ENCODE results near the gene IL11.

IL11 gene

GRCh38 chr19:55354698-55355212 lies 15.5 kb downstream of the IL11 start, which contains the start of gene COX6B2:
Gene COX6B2 (minus strand): TSS chr19:55354719. CDS start chr19:55354521, 198 bp downstream.
- peaks cover 4% of the 10 kb centered on the region for H3K4me1 Mint-ChIP-seq
- peak within 1 kb of the TSS; percentile 74 to 81 (median 79) for H3K4me3 Mint-ChIP-seq
- H3K36me3 Mint-ChIP-seq (ENCODE audit: low read depth) = no peaks in the 10 kb centered on the region
- no peaks in the 10 kb centered on the region for H3K9me3 Mint-ChIP-seq
- peaks cover 78% of the 10 kb centered on the region for H3K27me3 Mint-ChIP-seq (ENCODE audit: low read depth)
- H3K27ac Mint-ChIP-seq = peak within 1 kb of the TSS in 2 of 3 experiments; percentile 44 to 57
- TF ChIP-seq, protein P1, sequence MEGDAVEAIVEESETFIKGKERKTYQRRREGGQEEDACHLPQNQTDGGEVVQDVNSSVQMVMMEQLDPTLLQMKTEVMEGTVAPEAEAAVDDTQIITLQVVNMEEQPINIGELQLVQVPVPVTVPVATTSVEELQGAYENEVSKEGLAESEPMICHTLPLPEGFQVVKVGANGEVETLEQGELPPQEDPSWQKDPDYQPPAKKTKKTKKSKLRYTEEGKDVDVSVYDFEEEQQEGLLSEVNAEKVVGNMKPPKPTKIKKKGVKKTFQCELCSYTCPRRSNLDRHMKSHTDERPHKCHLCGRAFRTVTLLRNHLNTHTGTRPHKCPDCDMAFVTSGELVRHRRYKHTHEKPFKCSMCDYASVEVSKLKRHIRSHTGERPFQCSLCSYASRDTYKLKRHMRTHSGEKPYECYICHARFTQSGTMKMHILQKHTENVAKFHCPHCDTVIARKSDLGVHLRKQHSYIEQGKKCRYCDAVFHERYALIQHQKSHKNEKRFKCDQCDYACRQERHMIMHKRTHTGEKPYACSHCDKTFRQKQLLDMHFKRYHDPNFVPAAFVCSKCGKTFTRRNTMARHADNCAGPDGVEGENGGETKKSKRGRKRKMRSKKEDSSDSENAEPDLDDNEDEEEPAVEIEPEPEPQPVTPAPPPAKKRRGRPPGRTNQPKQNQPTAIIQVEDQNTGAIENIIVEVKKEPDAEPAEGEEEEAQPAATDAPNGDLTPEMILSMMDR (IDR thresholded peaks at IDR 0.05; ENCODE audit: unreplicated experiment in 3 of 3) = no peak

DNA sequence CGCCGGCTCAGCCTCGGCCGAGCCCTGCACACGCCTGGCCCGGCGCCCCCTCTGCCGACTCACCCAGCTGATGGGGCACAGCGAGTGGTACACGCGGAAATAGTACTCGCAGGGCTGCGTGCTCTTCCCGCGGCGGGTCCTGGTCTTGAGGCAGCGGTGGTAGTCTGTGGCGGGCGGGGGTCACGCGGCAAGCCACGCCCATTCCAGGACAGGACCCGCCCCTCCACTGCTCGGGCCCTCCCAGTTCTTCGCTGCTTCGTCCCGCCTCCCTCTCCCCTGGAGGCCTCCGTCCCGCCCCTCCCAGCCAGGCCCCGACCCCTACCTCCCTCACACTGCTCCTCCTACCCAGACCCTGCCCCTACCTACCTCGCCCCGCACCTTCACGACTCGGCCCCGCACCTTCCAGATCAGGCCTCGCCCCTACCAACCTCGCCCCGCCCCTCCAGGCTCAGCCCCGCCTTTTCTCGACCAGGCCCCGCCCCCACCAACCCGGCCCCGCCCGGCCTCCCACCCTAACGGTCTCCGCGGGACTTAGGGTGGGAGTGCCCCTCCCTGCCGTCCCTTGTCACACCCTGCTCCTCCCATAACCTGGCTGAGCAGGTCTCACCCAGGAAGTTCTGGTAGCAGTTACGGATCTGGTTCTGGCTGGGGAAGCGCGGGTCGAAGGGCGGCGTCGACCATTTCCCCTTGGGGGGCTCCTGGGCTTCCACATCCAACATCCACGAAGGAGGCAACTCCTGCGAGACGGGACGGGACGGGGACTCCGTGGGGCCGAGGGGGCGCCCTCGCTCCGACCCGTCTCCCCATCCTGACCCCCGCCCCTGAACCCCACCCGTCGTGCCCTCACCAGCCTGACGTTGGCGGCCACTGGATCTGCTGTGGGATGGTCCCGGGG lies 16.2 kb downstream of the IL11 start:
- no peaks in the 10 kb centered on the region for H3K36me3 Mint-ChIP-seq (ENCODE audit: low read depth)
- TF ChIP-seq, protein P1 (IDR thresholded peaks at IDR 0.05; ENCODE audit: unreplicated experiment in 3 of 3) = no peak
- H3K9me3 Mint-ChIP-seq = no peaks in the 10 kb centered on the region
- H3K4me3 Mint-ChIP-seq = peak overlapping the region; percentile 74 to 81 (median 79)
- H3K27me3 Mint-ChIP-seq (ENCODE audit: low read depth) = peaks cover 73% of the 10 kb centered on the region
- H3K27ac Mint-ChIP-seq = no peak overlapping the region
- peaks cover 4% of the 10 kb centered on the region for H3K4me1 Mint-ChIP-seq

GRCh38 chr19:55353356-55353802 lies 16.9 kb downstream of the IL11 start:
- H3K27ac Mint-ChIP-seq = no peak overlapping the region
- H3K4me1 Mint-ChIP-seq = peaks cover 11% of the 10 kb centered on the region
- TF ChIP-seq, protein P1 (IDR thresholded peaks at IDR 0.05; ENCODE audit: unreplicated experiment in 3 of 3) = no peak
- peaks cover 73% of the 10 kb centered on the region for H3K27me3 Mint-ChIP-seq (ENCODE audit: low read depth)
- H3K9me3 Mint-ChIP-seq = no peaks in the 10 kb centered on the region
- no peaks in the 10 kb centered on the region for H3K36me3 Mint-ChIP-seq (ENCODE audit: low read depth)
- H3K4me3 Mint-ChIP-seq = peak overlapping the region; percentile 67 to 81 (median 79)

- H3K27ac Mint-ChIP-seq = no peak overlapping the region
- peaks cover 18% of the 10 kb centered on the region for H3K4me1 Mint-ChIP-seq
- no peaks in the 10 kb centered on the region for H3K9me3 Mint-ChIP-seq
- peaks cover 71% of the 10 kb centered on the region for H3K27me3 Mint-ChIP-seq (ENCODE audit: low read depth)
- TF ChIP-seq, protein P1 (IDR thresholded peaks at IDR 0.05; ENCODE audit: unreplicated experiment in 3 of 3) = no peak
- peak overlapping the region; percentile 44 to 81 (median 45) for H3K4me3 Mint-ChIP-seq
- H3K36me3 Mint-ChIP-seq (ENCODE audit: low read depth) = peaks cover 3% of the 10 kb centered on the region
Observed at GRCh38 chr19:55352549-55353145, 17.6 kb downstream of the IL11 start.

DNA sequence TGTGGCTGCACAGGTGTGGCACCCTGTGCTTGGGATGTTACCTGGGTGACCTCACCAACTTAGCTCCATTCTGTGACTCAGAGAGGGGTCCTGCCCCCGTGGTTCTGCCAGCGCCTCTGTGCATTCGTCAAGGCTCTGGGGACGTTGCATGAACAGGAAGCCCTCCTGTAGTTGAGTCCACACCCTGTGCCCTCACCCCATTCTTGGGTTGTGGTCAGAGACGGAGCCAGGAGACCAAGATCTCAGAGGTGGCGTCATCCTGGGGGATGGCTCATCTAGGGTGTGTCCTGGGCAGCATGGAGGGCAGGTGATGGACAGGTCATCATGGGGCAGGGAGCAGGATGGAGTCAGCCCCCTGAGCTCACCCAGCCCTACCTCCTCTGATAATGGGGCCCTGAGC lies 18.2 kb downstream of the IL11 start:
- no peaks in the 10 kb centered on the region for H3K9me3 Mint-ChIP-seq
- H3K4me3 Mint-ChIP-seq = peak overlapping the region in 2 of 3 experiments; percentile 30 to 61
- TF ChIP-seq, protein P1 (IDR thresholded peaks at IDR 0.05; ENCODE audit: unreplicated experiment in 3 of 3) = no peak
- H3K36me3 Mint-ChIP-seq (ENCODE audit: low read depth) = peaks cover 3% of the 10 kb centered on the region
- H3K27me3 Mint-ChIP-seq (ENCODE audit: low read depth) = peaks cover 66% of the 10 kb centered on the region
- H3K4me1 Mint-ChIP-seq = peaks cover 18% of the 10 kb centered on the region
- no peak overlapping the region for H3K27ac Mint-ChIP-seq

Measured in nephron (organoid).